HG03460 (cell line): ENCODE measurements around the gene SYNE1.
"Not testable (repeated sequence)": the region's sequence is repeated elsewhere in the genome, so short reads cannot be mapped to it uniquely, and the experiment has no call there.

Source experiments
- ATAC-seq: cut with Tn5 transposase; IDR thresholded peaks from one replicate; pipeline ENCODE4 v1.9.1; 2021; ENCODE audit not compliant: unreplicated experiment

Gene SYNE1, protein sequence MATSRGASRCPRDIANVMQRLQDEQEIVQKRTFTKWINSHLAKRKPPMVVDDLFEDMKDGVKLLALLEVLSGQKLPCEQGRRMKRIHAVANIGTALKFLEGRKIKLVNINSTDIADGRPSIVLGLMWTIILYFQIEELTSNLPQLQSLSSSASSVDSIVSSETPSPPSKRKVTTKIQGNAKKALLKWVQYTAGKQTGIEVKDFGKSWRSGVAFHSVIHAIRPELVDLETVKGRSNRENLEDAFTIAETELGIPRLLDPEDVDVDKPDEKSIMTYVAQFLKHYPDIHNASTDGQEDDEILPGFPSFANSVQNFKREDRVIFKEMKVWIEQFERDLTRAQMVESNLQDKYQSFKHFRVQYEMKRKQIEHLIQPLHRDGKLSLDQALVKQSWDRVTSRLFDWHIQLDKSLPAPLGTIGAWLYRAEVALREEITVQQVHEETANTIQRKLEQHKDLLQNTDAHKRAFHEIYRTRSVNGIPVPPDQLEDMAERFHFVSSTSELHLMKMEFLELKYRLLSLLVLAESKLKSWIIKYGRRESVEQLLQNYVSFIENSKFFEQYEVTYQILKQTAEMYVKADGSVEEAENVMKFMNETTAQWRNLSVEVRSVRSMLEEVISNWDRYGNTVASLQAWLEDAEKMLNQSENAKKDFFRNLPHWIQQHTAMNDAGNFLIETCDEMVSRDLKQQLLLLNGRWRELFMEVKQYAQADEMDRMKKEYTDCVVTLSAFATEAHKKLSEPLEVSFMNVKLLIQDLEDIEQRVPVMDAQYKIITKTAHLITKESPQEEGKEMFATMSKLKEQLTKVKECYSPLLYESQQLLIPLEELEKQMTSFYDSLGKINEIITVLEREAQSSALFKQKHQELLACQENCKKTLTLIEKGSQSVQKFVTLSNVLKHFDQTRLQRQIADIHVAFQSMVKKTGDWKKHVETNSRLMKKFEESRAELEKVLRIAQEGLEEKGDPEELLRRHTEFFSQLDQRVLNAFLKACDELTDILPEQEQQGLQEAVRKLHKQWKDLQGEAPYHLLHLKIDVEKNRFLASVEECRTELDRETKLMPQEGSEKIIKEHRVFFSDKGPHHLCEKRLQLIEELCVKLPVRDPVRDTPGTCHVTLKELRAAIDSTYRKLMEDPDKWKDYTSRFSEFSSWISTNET (N-terminal part only)

DNA sequence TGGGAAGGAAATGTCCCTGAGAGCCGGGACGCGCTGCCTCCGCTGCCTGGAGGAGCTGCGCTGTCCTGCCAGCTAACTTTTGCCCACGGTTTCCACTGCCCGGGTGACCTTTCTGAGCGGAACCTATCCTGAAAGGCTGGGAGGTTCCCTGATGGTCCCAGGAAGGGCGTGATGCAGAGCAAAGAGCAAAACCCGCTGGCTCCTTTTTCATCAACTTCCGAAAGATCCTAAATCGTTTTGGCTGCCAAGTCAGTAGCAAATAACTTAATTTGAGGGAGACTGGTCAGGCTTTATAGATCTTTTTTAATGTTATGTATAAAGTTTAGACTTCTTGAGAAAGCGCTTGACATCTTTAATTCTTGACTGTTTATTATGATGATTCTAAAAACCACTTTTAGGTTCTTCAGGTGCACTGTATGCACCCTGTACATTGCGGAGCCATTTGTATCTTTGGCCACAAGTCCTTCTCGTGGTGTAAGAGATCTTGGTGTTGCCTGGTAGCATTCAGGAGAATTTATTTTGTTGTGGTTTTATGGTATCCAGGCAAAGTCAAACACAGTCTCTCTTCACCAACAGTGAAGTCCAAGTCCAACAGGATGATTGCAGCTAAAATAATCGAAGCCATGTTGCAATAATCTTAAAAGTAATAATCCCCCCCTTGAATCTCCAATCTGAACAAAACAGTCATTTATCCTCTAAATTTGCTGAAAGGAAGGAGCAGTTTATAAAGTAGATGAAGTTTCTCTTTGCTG is at the start of gene SYNE1:
TSS of gene SYNE1 (minus strand) at position 67 of the 752 bp plus-strand sequence. CDS start 9,031 bp downstream, outside the sequence.
- ATAC-seq: no peak

GRCh38 chr6:152685819-152686218 is 48.7 kb upstream of the SYNE1 start:
- ATAC-seq: no peak

DNA sequence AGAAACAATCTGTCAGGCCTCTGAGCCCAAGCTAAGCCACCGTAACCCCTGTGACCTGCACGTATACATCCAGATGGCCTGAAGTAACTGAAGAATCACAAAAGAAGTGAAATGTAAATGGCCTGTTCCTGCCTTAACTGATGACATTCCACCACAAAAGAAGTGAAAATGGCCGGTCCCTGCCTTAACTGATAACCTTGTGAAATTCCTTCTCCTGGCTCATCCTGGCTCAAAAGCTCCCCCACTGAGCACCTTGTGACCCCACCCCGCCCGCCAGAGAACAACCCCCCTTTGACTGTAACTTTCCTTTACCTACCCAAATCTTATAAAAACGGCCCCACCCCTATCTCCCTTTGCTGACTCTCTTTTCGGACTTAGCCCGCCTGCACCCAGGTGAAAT is 45.8 kb upstream of the SYNE1 start:
- not testable (repeated sequence) for ATAC-seq

DNA sequence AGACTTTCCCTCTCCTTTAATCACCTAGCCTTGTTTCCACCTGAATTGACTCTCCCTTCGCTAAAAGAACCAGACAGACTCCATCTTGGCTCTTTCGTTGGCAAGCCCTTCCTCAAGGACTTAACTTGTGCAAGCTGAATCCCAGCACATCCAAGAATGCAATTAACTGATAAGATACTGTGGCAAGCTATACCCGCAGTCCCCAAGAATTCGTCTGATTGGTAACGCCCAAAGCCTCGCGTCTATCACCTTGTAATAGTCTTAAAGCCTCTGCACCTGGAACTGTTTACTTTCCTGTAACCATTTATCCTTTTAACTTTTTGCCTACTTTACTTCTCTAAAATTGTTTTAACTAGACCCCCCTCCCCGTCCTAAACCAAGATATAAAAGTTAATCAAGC is 45.0 kb upstream of the SYNE1 start:
- ATAC-seq: no peak

DNA sequence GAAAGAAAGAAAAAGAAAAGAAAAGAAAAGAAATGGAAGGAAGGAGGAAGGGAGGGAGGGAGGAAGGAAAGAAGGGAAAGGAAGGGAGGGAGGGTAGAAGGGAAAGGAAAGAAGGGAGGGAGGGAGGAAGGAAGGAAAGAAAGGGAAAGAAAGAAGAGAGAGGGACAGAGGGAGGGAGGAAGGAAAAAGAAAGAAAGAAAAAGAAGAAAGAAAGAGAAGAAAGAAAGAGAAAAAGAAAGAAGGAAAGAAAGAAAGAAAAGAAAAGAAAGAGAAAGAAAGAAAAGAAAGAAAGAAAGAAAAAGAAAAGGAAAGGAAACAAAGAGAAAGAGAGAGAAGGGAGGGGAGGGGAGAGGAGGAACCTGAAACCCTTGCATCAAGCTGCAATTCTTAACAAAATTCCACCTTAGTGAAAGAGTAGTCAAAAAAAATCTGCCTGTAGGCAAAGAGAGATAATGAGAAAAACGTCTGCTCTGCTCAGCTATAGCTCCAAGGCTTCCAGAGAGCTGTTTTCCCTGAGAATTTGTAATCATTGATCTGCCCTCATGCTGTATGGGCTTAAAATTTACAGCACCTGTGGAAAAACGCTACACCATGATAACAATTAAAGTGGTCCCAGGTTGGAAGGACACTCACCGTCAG is 43.8 kb upstream of the SYNE1 start:
- no peak for ATAC-seq

DNA sequence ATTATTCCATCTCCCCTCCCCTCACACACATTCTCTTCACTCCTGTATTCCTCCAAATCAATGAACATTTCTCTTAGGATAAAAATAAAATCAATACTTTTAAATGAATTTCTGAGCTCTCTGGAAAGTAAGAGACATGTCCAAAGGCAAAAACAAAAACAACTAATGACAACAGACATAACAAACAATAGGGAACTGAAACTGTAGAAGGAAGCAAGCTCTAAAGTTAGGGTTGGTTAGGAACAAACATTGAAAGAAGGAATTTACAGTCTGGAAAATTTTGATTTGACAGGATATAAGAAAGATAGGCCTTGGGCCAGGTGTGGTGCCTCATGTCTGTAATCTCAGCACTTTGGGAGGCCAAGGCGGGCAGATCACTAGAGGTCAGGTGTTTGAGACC is 43.0 kb upstream of the SYNE1 start:
- no peak for ATAC-seq

- no peak for ATAC-seq
Observed at GRCh38 chr6:152673236-152673635, 36.1 kb upstream of the SYNE1 start.

DNA sequence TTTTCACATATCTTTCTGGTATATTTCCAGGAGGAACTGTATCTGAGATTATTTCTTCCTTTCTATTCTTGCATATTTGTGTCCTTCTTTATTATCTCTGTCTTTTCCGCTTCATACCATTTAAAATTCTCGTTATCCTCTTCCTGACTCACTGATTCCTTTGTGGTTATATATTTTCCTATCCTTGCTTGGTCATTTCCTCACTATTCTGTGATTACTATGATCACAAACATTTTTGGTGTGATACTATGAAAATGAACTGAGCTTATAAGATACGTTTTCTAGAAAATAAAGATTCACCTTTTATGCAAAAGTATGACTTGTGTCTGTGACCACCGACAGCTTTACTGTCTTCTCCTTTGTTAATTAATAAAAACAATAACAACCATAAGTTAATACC is 34.0 kb upstream of the SYNE1 start:
- ATAC-seq: no peak

- ATAC-seq: no peak
Observed at GRCh38 chr6:152669895-152670294, 32.7 kb upstream of the SYNE1 start.

GRCh38 chr6:152661776-152662175 is 24.6 kb upstream of the SYNE1 start:
- ATAC-seq: no peak

DNA sequence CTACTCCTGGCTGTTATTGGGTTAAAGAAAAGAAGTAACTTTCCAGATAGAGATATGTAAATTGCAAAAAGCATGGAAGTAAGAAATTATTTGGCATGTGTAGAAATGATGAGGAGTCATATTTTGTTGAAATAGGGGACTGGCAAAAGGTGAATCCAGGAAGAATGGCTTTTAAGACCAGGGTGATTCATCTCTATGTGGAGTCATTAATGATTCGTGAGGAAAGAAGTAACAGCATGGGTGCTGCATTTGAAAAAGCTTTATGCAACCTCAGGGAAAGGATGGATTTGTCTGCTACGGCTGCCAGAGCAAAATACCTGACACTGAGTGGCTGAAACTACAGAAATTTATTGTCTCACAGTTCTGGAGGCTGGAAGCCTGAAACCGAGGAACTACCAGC is 14.8 kb upstream of the SYNE1 start:
- no peak for ATAC-seq

GRCh38 chr6:152648105-152648504 is 10.9 kb upstream of the SYNE1 start:
- no peak for ATAC-seq

GRCh38 chr6:152646732-152647131 is 9.6 kb upstream of the SYNE1 start:
- ATAC-seq: not testable (repeated sequence)

DNA sequence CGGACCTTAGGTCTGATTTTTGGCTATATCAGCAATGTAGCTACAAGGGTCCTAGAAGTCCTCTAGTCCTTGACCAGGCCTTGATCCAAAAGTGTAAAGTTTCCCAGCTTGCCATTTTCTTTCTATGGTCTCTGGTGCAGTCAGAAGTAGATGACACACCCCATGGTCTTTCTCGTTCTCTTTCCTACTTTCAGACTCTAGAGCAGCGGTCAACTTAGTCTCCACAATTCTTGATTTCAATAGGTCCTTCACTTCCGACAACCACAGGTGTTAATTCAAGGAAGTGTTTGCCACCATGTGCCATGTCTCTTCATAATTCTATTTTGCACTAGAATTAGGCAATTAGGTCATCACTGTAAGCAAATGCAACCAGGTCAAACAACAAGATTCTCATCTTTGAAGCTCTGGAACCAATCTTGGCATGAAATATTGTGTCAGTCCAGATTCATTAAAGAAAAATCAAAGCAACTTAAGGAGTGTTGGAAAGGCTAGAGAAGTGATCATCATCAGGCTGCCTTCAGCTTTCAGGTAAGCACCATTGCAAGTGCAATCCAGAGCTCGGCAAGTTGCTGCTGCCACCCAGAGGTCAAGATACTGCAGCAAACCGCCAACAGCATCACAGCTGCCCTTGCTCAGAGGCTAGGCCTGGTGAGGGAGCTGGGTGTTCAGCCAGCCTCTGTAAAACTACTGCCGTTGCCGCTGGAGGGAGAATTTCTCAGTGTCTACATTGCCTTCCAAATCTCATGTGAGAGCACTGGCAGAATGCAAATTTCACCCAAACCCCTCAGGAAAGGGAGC is 5.6 kb upstream of the SYNE1 start:
- peak; percentile 81 for ATAC-seq

DNA sequence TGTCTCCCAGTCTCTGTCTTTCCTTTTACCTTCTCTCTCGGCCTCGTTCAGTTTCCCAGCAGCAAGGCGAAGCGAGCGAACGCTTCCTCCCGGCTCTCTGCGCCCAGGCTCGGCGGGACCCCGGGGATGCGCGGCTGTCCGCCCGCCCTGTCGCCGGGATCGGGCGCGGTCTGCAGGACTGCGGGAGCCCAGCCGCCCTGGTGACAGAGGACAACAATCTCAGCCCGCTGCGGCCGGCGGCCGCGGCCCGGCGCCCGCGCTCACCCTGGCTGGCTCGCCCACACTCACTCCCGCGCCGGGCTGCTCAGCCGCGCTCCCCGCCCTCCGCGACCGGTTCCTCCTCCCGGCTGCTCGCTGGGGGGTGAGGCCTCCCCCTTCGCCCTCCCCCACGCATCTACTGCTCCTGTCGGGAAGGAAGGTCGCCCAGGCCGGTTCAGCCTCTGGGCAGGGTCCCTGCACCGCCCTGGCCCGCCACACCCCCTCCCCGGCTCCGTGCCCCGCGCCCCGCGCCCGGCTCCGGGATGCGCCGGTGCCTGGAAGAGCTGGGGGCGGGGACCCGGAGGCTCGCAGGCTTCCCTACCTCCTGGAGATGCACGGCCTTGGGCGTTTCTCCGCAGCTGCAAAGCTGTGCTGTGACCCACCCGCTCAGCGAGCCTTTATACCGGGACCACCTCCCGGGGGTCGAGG is 410 bp downstream of the SYNE1 start:
- ATAC-seq: no peak

- no peak for ATAC-seq
Observed at GRCh38 chr6:152636021-152636608, 1.0 kb downstream of the SYNE1 start.

DNA sequence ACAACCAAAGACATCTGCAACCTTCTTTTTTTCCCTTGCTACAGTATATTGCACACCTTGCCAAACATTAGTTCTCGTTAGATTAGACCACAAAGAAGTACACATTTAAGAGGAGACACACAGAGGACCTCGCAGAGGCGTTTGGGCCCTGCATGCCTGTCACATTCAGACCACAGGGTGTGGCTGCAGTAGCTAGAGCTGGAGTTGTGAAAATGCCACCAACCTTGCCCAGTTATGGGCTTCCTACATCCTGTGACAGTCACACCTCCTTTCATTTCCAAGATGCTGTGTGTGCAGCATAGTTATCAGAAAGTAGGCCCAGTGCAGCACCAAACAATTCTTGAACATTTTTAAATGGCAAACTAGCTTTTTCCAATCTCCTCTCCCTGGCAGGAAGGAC is 2.4 kb downstream of the SYNE1 start:
- no peak for ATAC-seq

DNA sequence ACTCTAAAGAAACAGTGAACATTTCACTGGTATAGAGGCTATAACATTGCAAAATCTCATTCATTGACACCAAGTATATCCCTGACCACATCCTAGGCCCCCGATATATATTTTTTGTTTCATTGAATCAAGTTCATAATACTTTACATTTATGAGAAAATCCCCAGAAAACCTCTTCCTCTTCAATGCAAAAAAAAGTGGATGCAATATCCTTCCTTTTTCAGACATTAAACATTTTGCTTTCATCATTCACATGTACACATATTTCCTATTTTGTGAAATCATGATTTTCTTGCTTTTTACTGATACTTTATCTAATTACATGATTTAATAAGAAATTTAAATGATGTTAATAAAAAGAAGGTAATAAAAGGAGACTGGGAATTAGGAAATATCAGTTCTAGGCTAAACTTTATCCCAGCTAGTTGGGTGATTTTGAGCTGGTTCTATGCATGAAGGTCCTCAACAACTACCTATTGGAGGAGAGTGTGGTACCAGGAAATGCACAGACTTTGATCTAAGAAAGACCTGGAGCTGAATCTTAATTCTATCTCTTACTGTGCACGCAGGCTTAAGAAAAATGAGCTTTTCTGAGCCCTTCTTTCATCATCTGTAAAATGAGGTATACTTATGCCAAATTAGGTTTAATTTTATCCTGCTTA is 4.9 kb downstream of the SYNE1 start:
- no peak for ATAC-seq
